Ovary (tissue), 3 donors: Measurements from ENCODE around the gene SEC14L2.

Source experiments
- CTCF ChIP-seq, 3 donors: fragments of 450-650 bp in 2 of 3; fragments of 200-600 bp in 1 of 3; IDR thresholded peaks; one replicate each; pipeline versions ENCODE4 v1.5.1 to v1.8.0; 2016 to 2022; ENCODE audit warnings: antibody characterized with exemption in 3 of 3, mild to moderate bottlenecking in 1 of 3
- POLR2A ChIP-seq: fragments of 450-650 bp; IDR thresholded peaks from one replicate; pipeline ENCODE4 v1.6.1; 2017; ENCODE audit warnings: antibody characterized with exemption, mild to moderate bottlenecking, moderate library complexity
- donor health status: DM: no; HTN: no; CAD: no.

GRCh38 chr22:30373331-30374325 lies 23.2 kb upstream of the SEC14L2 start:
- TF ChIP-seq CTCF (IDR thresholded peaks at IDR 0.05) (no peak), POLR2A (no peak)
